Natural killer cell (primary cell): Measurements from ENCODE around the gene NAIF1. TPM values are rescaled to one million over a fixed set of nuclear protein-coding genes. Genes with fewer than 3 reads are reported as not detected.

Experiments
- ATAC-seq, 3 donors: fragments of 150-1000 bp in 2 of 3; fragments of 200-7000 bp in 1 of 3; cut with Tn5 transposase; 1 replicate in 1 of 3; 2 replicates in 2 of 3; pipeline ENCODE4 v1.10.0; 2021; ENCODE audit warnings: mild to moderate bottlenecking in 2 of 3, moderate library complexity in 2 of 3
- DNase-seq, 2 donors: peaks; one replicate each; pipeline versions ENCODE4 v3.0.0 to v3.0.0-alpha.2; 2013 to 2021; ENCODE audit warnings: mixed read lengths in 1 of 2
- H3K27ac ChIP-seq: one replicate; pipeline ENCODE4 v1.5.1; 2013; ENCODE audit warnings: mild to moderate bottlenecking, low read length
- H3K27me3 ChIP-seq: one replicate; pipeline ENCODE4 v1.6.1; 2013; ENCODE audit warnings: low read length; ENCODE audit not compliant: control insufficient read depth, insufficient read depth
- H3K36me3 ChIP-seq: one replicate; pipeline ENCODE4 v1.6.1; 2013; ENCODE audit warnings: low read length; ENCODE audit not compliant: control insufficient read depth, insufficient read depth
- H3K4me1 ChIP-seq: one replicate; pipeline ENCODE4 v1.6.1; 2013; ENCODE audit warnings: low read length; ENCODE audit not compliant: control insufficient read depth, insufficient read depth
- H3K4me3 ChIP-seq: one replicate; pipeline ENCODE4 v1.5.1; 2013; ENCODE audit warnings: low read length
- H3K9me3 ChIP-seq: one replicate; pipeline ENCODE4 v1.6.1; 2013; ENCODE audit warnings: low read length; ENCODE audit not compliant: control insufficient read depth, insufficient read depth
- H3K27ac Mint-ChIP-seq, 2 donors: one replicate each; pipeline ENCODE4 v1.8.0; 2022; ENCODE audit warnings: mild to moderate bottlenecking in 2 of 2, mixed read lengths in 2 of 2, moderate library complexity in 1 of 2
- H3K27me3 Mint-ChIP-seq, 2 donors: one replicate each; pipeline ENCODE4 v1.8.0; 2022; ENCODE audit warnings: low read depth in 2 of 2, mixed read lengths in 2 of 2
- H3K36me3 Mint-ChIP-seq: one replicate; pipeline ENCODE4 v1.8.0; 2022; ENCODE audit warnings: mixed read lengths
- H3K4me1 Mint-ChIP-seq, 2 donors: one replicate each; pipeline ENCODE4 v1.8.0; 2022; ENCODE audit warnings: mixed read lengths in 2 of 2
- H3K4me3 Mint-ChIP-seq: one replicate; pipeline ENCODE4 v1.8.0; 2022; ENCODE audit warnings: mild to moderate bottlenecking, moderate library complexity, mixed read lengths
- H3K9me3 Mint-ChIP-seq, 2 donors: one replicate each; pipeline ENCODE4 v1.8.0; 2022; ENCODE audit warnings: mixed read lengths in 2 of 2
- WGBS: methylation state at CpG from one replicate; pipeline ENCODE4 v1.1.7; 2013; ENCODE audit warnings: missing lambda C conversion rate; ENCODE audit not compliant: insufficient coverage; 5-methylcytosine and 5-hydroxymethylcytosine counted together
- intact Hi-C: fragments of 100-400 bp; cut with micrococcal nuclease; formaldehyde crosslinking; loops from one replicate; pipeline ENCODE4 v1.14.2; 2022
- total RNA-seq, 4 donors: library from RNA; stranded (reverse); fragments of 120-200 nt in 1 of 4; gene quantifications; one replicate each; pipeline versions ENCODE4 v1.2.3 to v1.2.4, GENCODE V29; 2013 to 2022
- TF ChIP-seq, protein P1 (sequence below): fragments of 200-600 bp; IDR thresholded peaks from one replicate; pipeline ENCODE4 v1.8.0; 2022; ENCODE audit warnings: antibody characterized with exemption

Gene NAIF1
- total RNA-seq, 3 donors from 2014 or later (not counting 1 experiment from before 2014, with no cell fraction given) = 11.9 to 12.6 (median 12.1) TPM

- Mint-ChIP-seq H3K4me1 (peaks cover 40 to 53% of the 10 kb centered on the region in 2 donors), H3K27me3 (no peaks in the 10 kb centered on the region), H3K27ac (peak overlapping the region; percentile 12 to 65), H3K36me3 (no peaks in the 10 kb centered on the region), H3K9me3 (no peaks in the 10 kb centered on the region), H3K4me3 (no peak overlapping the region)
- Histone ChIP-seq H3K27ac (no peak overlapping the region), H3K4me1 (peaks cover 5% of the 10 kb centered on the region), H3K9me3 (no peaks in the 10 kb centered on the region), H3K36me3 (peaks cover 1% of the 10 kb centered on the region), H3K4me3 (no peak overlapping the region), H3K27me3 (no peaks in the 10 kb centered on the region)
- ATAC-seq = no peak
- WGBS = 90% methylated on average over 10 of the region's 10 CpGs
- intact Hi-C loops = no loop called here
- TF ChIP-seq, protein P1, sequence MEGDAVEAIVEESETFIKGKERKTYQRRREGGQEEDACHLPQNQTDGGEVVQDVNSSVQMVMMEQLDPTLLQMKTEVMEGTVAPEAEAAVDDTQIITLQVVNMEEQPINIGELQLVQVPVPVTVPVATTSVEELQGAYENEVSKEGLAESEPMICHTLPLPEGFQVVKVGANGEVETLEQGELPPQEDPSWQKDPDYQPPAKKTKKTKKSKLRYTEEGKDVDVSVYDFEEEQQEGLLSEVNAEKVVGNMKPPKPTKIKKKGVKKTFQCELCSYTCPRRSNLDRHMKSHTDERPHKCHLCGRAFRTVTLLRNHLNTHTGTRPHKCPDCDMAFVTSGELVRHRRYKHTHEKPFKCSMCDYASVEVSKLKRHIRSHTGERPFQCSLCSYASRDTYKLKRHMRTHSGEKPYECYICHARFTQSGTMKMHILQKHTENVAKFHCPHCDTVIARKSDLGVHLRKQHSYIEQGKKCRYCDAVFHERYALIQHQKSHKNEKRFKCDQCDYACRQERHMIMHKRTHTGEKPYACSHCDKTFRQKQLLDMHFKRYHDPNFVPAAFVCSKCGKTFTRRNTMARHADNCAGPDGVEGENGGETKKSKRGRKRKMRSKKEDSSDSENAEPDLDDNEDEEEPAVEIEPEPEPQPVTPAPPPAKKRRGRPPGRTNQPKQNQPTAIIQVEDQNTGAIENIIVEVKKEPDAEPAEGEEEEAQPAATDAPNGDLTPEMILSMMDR = no peak
- no peak for DNase-seq
Observed at GRCh38 chr9:128087262-128087661, 20.1 kb upstream of the NAIF1 start.

GRCh38 chr9:128085943-128086342 is 18.8 kb upstream of the NAIF1 start:
- no peaks in the 10 kb centered on the region for H3K27me3 Mint-ChIP-seq
- H3K4me1 Mint-ChIP-seq = peaks cover 31 to 51% of the 10 kb centered on the region in 2 donors
- H3K27ac ChIP-seq = no peak overlapping the region
- no peak overlapping the region for H3K27ac Mint-ChIP-seq
- intact Hi-C loops = no loop called here
- no peaks in the 10 kb centered on the region for H3K9me3 Mint-ChIP-seq
- no peaks in the 10 kb centered on the region for H3K27me3 ChIP-seq
- H3K36me3 Mint-ChIP-seq = no peaks in the 10 kb centered on the region
- H3K4me3 ChIP-seq = no peak overlapping the region
- DNase-seq (no peak), ATAC-seq (no peak)
- no peaks in the 10 kb centered on the region for H3K36me3 ChIP-seq
- 66% methylated on average over 3 of the region's 4 CpGs for WGBS
- H3K4me3 Mint-ChIP-seq = no peak overlapping the region
- no peaks in the 10 kb centered on the region for H3K4me1 ChIP-seq
- TF ChIP-seq, protein P1 = no peak
- no peaks in the 10 kb centered on the region for H3K9me3 ChIP-seq

DNA sequence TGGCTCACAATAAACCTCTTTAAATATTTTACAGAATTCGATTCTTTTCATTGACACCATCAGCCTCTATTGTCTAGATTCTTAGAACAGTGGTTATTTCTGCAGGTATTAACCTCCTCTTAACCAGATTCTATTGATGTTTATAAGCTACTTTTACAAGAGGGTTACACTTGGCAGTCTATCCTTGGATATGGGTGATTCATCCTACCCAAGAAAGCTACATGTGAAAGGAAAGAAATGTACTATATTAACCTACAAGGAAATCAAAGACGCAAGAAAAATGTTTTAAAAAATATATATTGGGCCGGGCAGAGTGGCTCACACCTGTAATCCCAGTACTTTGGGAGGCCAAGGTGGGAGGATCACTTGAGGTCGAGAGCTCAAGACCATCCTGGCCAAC is 17.6 kb upstream of the NAIF1 start:
- no peak overlapping the region for H3K4me3 Mint-ChIP-seq
- Histone ChIP-seq H3K27me3 (no peaks in the 10 kb centered on the region), H3K4me1 (no peaks in the 10 kb centered on the region), H3K9me3 (no peaks in the 10 kb centered on the region), H3K4me3 (no peak overlapping the region), H3K27ac (no peak overlapping the region), H3K36me3 (no peaks in the 10 kb centered on the region)
- peak overlapping the region; percentile 53 to 72 for H3K27ac Mint-ChIP-seq
- peaks cover 31 to 51% of the 10 kb centered on the region in 2 donors for H3K4me1 Mint-ChIP-seq
- TF ChIP-seq, protein P1 = no peak
- ATAC-seq (no peak), DNase-seq (no peak)
- H3K36me3 Mint-ChIP-seq = no peaks in the 10 kb centered on the region
- 100% methylated on average over 2 of the region's 4 CpGs for WGBS
- no peaks in the 10 kb centered on the region for H3K9me3 Mint-ChIP-seq
- intact Hi-C loops = no loop called here
- no peaks in the 10 kb centered on the region for H3K27me3 Mint-ChIP-seq

GRCh38 chr9:128082151-128082550 is 15.0 kb upstream of the NAIF1 start:
- H3K4me3 ChIP-seq = no peak overlapping the region
- ATAC-seq = no peak
- H3K9me3 ChIP-seq = no peaks in the 10 kb centered on the region
- no peaks in the 10 kb centered on the region for H3K27me3 ChIP-seq
- peaks cover 7% of the 10 kb centered on the region for H3K4me1 ChIP-seq
- H3K27ac ChIP-seq = no peak overlapping the region
- TF ChIP-seq, protein P1 = no peak
- H3K4me1 Mint-ChIP-seq = peaks cover 34 to 46% of the 10 kb centered on the region in 2 donors
- H3K9me3 Mint-ChIP-seq = no peaks in the 10 kb centered on the region
- no peaks in the 10 kb centered on the region for H3K36me3 Mint-ChIP-seq
- H3K4me3 Mint-ChIP-seq = no peak overlapping the region
- H3K27me3 Mint-ChIP-seq = no peaks in the 10 kb centered on the region
- H3K27ac Mint-ChIP-seq = peak overlapping the region in 1 of 2 donors; percentile 50
- DNase-seq = no peak
- intact Hi-C loops = no loop called here
- 70% methylated on average over 6 of the region's 7 CpGs for WGBS
- H3K36me3 ChIP-seq = no peaks in the 10 kb centered on the region
